ENCODE measurements around the gene SNX25.

DNA sequence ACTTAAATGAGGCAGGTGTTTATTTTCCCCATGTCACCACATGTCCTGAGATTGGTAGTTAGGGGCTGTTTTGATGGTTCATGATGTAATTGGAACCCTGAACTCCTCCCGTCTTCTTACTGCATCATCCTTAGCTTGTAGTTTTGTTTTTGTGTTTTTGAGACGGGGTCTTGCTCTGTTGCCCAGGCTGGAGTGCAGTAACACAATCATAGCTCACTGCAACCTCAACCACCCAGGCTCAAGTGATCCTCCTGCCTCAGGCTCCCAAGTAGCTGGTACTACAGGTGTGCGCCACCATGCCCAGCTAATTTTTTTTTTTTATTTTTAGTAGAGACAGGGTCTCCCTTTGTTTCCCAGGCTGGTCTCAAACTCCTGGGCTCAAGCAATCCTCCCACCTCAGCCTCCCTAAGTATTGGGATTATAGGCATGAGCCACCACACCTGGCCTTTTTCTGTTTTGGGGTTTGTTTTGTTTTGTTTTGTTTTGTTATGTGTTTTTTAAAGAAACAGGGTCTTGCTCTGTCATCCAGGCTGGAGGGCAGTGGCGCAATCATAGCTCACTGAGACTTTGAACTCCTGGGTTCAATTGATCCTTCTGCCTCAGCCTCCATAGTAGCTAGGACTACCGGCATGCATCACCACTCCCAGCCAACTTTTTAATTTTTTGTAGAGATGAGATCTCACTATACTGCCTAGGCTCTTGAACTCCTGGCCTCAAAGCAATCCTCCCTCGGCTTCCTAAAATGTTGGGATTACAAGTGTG is 76.4 kb downstream of the SNX25 start:
- TF ChIP-seq HDGF (IDR thresholded peaks at IDR 0.05; ENCODE audit: borderline replicate concordance) = no peak
- TF ChIP-seq TARDBP (IDR thresholded peaks at IDR 0.05) = no peak
- TF ChIP-seq SUZ12 (IDR thresholded peaks at IDR 0.05) = no peak
- no peak for TF ChIP-seq BHLHE40 (IDR thresholded peaks at IDR 0.05; ENCODE audit: borderline replicate concordance)
- no peak for TF ChIP-seq FOXA1 (IDR thresholded peaks at IDR 0.05)
- TF ChIP-seq NFRKB (IDR thresholded peaks at IDR 0.05) = no peak
- no peak for TF ChIP-seq FOXM1 (IDR thresholded peaks at IDR 0.05; ENCODE audit: borderline replicate concordance)
- no peak for TF ChIP-seq ELF4 (IDR thresholded peaks at IDR 0.05)
- TF ChIP-seq, protein P1, sequence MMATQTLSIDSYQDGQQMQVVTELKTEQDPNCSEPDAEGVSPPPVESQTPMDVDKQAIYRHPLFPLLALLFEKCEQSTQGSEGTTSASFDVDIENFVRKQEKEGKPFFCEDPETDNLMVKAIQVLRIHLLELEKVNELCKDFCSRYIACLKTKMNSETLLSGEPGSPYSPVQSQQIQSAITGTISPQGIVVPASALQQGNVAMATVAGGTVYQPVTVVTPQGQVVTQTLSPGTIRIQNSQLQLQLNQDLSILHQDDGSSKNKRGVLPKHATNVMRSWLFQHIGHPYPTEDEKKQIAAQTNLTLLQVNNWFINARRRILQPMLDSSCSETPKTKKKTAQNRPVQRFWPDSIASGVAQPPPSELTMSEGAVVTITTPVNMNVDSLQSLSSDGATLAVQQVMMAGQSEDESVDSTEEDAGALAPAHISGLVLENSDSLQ (IDR thresholded peaks at IDR 0.05) = no peak
- TF ChIP-seq FOXK2 (IDR thresholded peaks at IDR 0.05) = no peak
- TF ChIP-seq ZNF384 (IDR thresholded peaks at IDR 0.05) = no peak
- no peak for TF ChIP-seq L3MBTL2 (conservative IDR thresholded peaks at IDR 0.05)
- no peak for TF ChIP-seq SP1 (IDR thresholded peaks at IDR 0.05)
- no peak for TF ChIP-seq ARNT (IDR thresholded peaks at IDR 0.05)

Data from HEK293T (cell line).